HG03521 (cell line): ENCODE measurements around the gene AKAP13.

ENCODE experiments used
- ATAC-seq: cut with Tn5 transposase; IDR thresholded peaks from one replicate; pipeline ENCODE4 v1.9.1; 2021; ENCODE audit warnings: mild to moderate bottlenecking, moderate library complexity; ENCODE audit not compliant: unreplicated experiment

AKAP13 gene

DNA sequence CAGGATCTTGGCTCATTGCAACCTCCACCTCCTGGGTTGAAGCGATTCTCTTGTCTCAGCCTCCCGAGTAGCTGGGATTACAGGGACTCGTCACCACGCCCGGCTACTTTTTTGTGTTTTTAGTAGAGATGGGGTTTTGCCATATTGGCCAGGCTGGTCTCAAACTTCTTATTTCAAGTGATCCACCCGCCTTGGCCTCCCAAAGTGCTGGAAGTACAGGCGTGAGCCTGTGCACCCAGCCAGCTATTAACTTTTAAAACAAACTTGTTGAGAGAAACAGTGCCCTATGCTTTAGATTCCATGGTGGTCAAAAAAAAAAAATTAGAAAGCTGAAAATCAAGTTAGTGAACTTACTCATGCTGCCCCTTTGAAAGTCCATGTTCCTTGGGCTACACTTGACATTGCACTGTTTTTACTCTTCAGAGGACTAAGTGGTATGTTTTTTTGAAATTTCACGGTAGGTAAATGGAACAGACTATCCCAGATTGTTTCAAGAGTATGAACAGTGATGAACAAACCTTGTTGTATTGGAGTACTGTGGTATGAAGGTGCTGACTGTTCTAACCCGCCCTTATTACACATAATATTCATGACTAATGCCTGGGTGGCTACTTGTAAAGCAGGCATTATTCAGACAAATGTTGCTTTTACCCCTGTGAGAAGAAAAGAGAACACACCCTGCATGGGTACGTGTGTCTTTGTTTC, 207.5 kb downstream of the AKAP13 start:
- ATAC-seq, result no peak

DNA sequence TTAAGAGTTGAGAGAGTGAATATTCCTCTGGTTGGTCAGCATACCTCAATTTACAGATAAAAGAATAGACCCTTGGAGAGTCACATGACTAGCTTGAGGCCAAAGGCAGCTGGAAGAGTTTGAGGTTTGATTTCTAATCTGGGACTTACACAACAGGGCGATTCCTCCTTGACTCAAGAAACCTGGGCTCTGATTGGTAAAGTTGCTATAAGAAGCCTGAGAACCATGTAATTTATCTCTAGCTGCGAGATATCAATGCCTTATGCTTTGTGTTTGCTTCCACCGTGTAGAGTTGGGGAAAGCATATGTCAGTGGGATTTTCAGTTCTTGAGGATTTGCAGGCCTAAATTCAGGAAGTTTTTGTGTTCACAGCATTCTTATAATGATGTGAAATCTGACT, 208.3 kb downstream of the AKAP13 start:
- ATAC-seq, result no peak

DNA sequence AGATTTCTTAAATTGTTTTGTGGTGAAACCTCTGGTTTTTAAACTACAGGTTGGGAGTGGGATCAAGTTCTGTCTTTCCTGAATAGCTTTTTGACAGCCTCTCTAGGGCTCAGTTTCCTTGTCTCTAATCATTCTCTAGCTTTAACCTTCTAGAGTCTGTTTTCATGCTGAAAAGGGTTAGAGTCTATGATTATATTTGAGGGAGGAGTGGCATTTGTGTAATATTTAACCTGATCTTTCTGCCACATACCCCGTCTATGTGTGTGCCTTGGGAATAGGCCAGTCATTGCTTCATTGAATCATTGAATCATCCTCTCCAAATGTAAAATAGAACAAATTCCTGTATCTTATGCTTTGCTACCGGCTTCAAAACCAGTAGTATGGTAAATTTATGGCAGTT, 209.4 kb downstream of the AKAP13 start:
- no peak for ATAC-seq

DNA sequence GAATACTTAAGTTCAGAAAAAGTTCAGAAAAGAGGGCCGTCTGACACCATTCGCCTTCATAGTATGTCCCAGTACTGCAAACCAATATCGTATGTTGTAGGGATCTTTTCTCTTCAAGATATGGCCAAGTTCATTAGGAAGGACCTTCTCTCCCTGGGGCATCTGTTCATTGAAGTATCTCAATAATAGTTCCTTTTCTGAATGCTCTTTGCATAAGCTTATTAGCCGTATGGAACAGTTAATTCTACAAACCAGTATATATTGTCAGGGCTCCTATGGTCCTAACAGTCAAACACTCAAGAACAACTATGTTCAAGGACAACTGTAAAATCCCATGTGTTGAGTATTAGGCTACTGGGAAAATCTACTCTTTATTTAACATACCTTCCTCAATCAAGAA, 211.2 kb downstream of the AKAP13 start:
- no peak for ATAC-seq

DNA sequence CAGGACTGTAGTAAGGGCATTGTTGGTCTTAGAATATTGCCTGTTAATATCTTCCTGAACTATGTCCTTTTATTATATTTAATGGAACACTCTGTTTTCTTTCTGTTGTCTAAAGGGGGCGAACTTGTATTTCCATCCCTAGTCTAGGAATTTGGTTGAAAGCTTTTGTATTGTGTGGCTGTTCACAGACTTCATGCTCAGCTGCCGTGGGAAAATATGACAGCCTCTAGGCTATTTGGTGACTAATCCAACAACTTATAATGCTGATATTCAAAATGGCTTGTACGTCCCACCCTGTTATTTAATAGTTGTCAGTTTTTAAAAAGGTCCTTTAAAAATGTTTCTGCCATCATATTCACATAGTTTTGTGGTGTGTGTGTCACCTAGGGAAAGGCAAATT, 211.7 kb downstream of the AKAP13 start:
- ATAC-seq, result no peak

DNA sequence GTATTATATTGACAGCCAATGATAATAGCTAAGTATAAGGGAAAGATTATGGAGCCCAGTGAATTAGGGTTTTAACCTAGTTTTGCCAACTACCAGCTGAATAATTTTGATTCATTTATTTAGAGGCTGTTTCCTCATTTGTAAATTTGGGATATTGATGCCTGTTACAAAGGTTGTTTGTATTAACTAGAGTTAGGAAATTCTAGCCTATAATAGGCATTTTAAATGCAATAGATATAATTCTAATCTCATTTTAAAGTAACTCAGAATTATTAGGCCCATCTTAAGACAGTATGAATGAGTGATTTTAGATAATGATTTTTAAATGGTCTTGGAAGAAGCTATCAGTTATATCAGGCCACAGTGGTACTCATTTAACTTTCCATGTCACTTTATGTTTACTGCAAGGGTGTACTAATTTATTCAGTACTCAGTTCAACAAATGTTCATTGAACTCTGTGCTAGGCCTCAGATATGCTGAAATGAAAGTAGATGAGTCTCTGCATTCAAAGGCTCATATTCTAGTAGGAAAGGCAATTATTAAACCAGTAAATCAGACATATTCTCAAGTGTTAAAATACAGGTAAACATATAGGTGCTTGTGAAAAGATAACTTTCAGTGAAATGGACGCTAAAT, 213.5 kb downstream of the AKAP13 start:
- no peak for ATAC-seq

DNA sequence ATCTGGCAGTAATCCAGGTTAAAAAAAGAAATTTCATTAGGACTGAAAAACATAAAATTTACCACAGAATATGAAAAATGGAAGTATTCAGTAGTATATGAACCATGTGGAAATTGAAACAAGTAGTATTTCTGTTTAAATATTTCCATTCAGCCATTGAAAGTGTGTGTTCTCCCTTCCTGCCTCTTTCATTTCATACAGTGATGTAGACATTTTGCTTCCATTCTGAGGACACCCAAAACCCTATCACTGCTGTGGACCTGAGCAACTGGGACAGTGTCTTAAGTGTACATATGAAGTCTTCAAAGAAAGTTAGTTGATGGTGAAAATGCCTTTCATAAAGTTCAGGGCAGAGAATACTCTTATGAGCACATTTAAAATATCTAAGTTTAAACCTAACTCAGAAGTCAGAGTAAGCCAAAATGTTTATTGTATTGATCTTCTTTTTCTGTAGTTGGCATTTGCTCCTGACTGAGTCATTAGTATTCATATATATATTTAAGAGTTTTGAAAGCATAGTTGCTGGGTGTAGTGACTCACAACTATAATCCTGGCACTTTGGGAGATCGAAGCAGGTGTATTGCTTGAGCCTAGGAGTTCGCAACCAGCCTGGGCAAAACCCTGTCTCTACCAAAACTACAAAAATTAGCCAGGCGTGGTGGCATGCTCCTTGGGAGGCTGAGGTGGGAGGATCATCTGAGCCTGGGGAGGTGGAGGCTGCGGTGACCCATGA, 215.6 kb downstream of the AKAP13 start:
- ATAC-seq, result no peak

DNA sequence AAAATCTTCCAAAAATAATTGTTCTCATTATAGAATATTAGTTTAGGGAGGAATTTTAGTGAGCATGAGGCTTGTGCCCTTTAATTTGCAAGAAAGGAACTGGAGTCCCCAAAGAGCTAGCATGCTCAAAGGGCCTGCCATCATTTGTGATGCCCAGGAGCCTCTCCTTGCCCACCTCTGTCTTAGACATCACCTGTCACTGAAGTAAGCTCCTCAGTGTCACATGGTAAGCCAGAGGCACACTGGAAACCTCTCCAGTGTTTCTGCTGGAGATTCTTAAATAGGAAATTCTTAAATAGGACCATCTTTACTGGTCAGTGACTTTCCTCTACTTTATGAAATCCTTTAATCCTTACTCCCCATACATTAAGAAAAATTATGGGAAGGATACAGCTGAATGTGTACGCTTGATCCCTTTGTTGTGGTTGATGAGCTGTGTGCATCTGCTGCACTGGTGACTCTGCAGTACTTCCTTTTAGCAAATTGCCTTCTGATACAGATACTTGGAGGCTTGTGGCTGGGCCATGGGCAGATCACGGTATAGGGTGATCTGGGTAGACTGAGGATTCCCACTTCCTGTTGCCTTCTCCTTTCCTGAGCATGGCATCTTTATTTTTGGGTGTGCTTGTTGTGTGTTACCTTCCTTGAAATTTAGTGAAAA, 216.9 kb downstream of the AKAP13 start:
- ATAC-seq, result no peak

DNA sequence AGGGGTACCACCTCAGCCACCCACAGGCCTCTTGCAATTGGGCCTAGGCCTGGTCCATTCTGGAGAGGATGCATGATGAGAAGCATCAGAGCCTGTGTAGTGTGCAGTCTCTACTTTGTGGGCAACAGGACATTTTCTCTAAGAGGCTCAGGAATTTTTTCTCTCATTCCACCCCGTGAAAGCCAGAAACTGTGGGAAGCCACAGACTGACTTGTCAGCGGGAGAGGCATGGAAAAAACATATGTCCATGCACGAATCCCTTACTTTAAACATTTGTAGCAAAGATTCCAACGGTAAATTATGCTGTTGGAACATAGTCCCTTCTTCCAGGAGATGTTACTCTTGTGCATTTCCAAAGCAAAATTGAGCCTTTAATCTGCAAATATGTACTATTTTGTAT, 217.8 kb downstream of the AKAP13 start:
- no peak for ATAC-seq

DNA sequence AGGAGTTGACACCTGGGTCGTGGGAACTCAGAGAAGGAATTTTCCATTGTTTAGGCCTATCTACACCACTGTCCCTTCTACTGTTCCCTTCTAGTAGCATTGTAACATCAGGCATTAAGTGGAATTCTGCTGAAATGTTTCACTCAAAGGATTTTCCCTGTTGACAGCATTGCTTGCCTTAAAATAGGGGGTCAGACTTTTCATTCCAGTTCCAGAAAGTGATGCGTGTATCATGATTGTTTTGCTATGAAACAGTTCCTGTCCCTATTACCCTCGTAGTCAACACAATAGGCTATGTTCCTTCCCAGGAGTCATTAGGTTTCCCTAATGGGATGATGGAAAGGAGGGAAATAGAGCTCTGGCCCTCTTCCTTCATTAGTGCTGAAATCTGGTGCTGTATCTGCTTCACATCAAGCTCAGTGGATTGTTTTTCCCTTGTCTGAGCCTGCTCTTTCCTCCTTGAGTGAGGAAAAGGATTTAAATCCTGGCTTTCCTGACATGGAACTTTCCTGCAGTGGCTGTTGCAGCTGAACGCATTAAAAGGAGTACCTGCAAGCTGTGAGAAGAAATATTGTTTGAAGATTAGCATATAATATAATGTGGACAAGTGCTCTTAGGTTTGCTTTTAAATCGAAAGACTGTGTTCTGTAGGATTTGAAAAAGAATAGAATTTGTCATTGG, 218.5 kb downstream of the AKAP13 start:
- ATAC-seq, result no peak

DNA sequence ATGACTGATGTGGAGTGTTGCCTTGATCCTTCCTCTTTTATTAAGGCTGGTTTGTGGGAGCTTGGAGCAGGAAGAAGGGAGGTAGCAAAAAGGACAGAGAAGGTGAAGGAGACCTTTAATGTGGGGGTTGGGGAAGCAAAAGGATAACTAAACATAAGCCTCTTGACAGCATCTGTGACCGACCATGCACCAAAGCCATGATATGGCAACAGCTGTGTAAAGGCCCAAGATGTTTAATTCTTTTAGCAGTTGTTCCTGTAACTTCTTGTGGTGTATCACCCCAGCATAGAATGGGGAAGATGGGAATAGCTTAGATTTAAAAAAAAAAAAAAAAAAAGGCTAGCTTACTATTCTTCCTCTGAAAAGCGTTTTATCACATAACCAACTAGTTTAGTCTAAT, 219.6 kb downstream of the AKAP13 start:
- ATAC-seq, result no peak

DNA sequence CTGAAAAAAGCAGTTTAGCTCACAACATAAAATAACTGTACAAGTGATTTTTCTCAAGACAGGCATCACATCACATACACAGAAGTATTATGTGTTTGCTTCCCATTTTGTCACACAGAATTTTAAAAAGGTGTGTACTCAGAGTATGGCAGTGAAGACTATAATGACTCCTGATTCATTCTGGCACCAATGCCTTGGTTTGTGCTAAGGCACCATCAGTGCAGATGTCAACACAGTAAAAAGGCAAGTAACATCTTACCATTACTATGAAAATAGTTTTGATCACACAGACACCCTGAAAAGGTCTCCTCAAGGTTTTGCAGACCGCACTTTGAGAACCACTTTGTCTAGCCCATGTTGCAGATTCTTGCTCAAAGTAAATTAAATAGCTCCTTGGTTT, 222.8 kb downstream of the AKAP13 start:
- ATAC-seq, result no peak

DNA sequence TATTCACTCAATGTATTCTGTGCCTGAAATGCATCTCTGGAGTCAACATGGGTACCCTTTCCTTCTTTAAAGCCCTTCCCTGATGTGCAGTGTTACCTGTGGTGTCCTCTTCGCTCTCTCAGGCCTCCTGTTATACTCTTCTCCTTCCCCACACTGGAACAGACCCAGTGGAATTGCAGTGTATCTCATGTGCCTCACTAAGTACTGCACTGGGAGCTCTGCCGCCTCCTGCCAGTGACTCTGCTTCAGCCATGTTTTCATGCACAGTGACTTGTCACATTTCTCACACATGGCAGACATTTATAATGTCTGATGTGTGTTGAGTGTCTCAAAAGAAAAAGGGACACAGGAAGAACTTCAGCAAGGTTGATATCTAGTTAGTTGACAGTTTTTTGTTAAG, 223.3 kb downstream of the AKAP13 start:
- no peak for ATAC-seq

DNA sequence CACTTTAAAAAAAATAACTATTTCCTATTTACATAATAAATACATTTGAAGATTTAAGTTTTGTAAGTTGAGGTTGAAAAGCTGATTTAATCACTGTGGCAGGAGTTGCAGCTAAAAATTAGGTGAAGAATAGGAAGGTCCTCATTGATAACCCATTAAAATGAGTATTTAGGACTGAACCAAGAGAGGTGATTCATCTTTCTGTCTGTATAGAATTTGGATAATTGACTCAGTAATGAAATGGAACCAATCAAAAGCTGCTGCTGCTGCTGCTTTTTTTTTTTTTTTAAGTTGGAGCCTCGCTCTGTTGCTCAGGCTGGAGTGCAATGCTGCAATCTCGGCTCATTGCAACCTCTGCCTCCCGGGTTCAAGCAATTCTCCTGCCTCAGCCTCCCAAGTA, 223.8 kb downstream of the AKAP13 start:
- ATAC-seq, result no peak

DNA sequence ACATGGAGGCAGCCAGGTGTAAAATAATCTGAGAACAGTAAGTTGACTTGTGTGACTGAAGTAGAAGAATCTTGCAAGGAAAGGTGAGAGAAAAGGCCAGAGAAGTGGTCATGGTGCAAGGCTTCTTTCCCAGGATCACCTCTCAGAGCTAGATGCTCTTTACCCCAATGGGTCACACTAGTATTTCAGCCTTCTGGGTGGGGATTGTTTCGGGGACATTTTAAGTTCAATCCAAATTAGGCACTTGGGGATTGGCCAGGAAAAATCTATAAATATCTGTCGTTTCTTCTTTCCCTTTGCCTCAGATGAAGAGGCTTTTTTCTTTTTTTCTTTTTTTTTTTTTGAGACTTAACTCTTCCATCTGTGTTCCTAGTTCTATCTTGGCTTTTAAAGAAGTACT, 226.3 kb downstream of the AKAP13 start:
- no peak for ATAC-seq

DNA sequence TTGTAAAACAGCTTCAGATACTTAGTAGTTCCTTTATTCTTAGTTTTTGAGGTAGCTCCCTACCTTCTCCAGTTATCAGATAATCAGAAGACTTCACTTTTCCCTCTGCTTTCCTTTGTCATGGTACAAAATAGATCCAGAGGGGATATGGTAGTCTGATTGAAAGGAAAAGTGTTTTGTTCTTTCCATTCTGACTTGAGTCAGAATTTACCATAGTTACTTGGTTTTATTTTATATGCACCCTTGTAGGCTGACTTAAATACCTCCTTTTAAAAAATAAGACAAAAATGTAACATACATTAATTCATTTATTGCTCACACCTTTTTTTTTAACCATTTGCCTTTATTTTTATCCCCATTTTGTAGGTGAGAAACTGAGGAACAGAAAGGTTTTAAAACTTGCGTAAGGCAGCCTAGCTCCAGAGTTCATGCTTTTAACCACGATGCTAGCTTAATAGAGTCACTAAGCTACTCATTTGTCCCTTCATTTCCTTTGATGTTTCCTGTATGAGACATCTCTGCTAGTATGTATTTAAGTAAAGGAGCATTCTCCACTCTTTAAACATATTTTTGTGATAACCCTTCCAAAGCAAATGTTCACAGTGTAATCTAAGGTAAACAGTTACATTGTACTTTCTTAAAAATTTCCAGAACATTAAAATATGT, 226.9 kb downstream of the AKAP13 start:
- ATAC-seq, result no peak

DNA sequence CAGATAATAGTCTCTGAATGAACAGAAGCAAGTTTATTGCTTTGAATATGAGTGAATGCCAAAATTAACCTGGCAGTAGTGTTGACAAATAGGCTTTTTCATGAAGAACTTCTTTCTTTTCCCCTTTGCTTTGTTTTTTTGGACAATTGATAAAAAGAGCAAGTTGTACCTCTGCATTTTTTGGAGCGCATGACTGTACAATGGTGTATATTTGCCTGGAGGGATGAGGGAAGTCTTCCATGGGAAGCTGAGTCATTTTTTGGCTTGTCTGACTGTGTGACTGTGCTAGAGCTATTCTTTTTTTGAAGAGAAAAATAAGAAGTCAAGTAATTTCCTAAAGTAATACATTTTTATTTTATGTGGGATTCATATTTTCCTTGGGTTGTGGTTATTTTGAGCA, 227.4 kb downstream of the AKAP13 start:
- ATAC-seq, result no peak

DNA sequence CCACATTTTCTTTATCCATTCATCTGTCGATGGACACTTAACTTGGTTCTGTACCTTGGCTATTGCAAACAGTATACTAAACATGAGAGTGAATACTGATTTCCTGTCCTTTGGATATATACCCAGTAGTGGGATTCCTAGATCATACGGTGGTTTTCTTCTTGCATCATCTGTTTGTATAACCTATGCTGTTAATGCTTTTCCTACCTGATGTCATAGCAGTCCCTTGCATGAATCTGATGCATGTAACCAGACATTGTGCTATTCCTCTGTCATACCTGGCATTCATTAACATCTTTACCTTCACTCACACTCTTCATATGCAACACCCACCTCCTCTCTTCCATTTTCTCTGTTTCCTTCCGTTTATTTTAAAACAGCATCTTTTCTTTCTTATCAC, 229.1 kb downstream of the AKAP13 start:
- no peak for ATAC-seq

DNA sequence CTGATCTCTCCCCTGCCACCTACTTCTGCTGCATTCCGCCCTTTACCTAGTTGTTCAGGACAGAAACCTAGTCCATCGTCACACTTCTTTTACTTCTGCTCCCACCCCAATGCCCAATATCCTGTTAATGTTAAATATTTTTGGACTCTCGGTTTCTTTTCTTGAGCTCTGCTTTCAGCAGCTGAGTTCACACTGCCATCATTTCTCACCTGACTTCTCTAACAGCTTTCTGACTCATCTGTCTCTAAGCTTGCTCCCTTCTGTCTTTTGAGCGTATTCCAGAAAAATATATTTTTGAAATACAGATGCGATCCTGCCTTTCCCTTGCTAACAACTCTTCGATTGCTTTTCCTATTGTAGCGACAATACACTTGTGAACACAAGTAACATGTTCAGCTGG, 231.0 kb downstream of the AKAP13 start:
- ATAC-seq, result no peak

DNA sequence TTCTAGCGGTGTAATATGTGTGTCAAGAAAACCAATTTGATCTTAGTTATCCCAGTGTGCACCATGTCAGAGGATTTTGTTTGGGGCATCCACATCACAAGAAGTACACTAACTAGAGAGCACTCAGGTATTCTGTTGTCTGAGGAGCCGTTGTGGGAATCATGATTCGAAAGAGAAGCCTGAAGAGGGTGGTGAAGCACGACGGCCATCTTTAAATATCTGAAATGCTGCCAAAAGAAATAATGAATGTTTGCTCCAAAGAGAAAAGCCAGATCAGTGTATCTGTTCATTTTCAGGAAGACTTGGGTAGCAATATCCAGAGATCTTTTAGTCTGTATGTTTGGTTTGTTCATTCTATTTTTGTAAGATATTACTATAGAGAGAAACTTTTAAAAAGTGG, 233.7 kb downstream of the AKAP13 start:
- no peak for ATAC-seq

DNA sequence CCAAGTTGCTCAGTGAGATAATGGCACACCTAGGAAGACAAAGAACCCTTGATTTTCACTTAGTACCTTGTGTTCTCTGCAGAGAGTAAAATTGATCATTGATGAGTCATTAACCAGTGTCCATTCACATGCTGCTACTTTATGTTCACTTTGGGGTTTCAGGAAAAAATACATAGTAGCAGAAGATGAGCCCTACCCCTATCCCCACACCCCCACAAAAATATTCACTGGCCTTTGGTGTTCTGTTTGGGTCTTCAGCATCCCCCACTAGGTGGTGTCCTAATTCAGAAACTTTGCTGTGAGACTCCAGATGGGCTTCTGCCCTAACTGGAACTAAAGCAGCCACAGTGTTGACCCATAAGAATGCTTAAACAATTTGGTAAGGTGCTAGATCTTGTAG, 235.5 kb downstream of the AKAP13 start:
- ATAC-seq, result peak; percentile 61
